IPS DF 4.7 (cell line): ENCODE measurements around the gene SYT7.

Source experiments
- DNase-seq: peaks from one replicate; pipeline ENCODE4 v3.0.0-alpha.2; 2013; ENCODE audit warnings: low spot score; ENCODE audit errors: extremely low read depth

SYT7 gene

GRCh38 chr11:61609000-61609979 lies 28.4 kb upstream of the SYT7 start:
- no peak for DNase-seq

DNA sequence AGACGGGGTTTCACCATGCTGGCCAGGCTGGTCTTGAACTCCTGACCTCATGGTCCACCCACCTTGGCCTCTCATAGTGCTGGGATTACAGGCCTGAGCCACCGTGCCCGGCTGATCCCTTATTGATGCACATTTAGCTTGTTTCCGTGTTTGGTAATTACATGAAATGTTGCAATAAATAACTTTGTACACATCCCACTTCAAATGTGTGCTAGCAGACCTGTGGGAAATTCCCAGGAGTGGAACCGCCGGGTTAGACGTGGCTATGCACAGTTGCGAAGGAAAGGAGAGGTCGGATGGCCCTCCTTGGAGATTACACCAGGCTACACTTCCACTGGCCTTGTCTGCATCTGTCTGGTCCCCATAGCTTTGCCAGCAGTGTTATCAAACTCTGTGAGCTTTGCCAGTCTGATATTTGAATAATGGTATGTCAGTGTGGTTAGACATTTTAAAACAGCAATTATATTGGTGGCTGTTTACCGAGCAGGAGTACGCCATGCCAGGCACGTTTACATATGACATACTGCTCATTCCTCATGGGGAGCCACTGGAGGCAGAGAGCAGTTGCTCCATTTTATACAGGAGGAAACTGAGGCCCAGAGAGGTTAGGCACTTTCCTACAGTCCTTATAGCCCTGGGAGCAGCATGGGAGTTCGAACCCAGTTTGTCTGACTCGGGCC lies 27.2 kb upstream of the SYT7 start:
- no peak for DNase-seq

DNA sequence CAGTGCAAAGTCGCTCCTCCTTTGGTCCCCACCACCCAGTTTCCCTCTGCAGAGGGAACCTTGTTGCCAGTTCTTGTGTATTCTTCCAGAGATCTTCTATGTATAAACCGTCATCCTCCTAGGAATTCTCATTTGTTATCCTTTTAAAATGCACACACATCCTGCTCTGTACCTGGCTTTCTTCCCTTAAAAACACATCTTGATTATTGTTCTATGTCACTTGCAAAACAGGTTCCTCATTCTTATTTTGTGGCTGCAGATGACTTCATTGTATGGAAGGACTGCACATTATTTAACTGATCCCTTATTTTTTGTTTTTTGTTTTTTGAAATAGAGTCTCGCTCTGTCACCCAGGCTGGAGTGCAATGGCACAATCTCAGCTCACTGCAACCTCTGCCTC lies 26.6 kb upstream of the SYT7 start:
- no peak for DNase-seq

- DNase-seq = no peak
These were observed 22.8 kb upstream of the SYT7 start for GRCh38 chr11:61603667-61604066.

GRCh38 chr11:61602775-61603569 lies 22.1 kb upstream of the SYT7 start:
- DNase-seq = no peak

DNA sequence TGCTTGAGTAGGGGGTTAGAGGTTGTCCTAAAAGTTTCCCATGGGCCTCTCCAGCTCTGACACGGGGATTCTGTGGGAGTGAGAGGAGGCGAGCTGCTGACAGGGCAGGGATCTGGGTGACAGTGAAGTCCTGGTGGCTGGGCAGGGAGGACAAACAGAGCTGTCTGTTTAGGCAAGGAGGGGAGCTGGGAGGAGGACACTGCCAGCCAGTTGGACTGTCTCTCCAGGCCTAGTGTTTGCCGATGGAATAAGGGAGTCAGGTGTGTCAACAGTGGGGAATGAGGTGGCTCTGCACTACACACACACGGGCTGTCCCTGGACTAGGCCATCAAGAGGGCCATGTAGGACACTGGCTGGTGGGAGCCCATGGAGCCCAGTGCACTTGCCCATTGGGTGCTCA lies 20.6 kb upstream of the SYT7 start:
- no peak for DNase-seq

DNA sequence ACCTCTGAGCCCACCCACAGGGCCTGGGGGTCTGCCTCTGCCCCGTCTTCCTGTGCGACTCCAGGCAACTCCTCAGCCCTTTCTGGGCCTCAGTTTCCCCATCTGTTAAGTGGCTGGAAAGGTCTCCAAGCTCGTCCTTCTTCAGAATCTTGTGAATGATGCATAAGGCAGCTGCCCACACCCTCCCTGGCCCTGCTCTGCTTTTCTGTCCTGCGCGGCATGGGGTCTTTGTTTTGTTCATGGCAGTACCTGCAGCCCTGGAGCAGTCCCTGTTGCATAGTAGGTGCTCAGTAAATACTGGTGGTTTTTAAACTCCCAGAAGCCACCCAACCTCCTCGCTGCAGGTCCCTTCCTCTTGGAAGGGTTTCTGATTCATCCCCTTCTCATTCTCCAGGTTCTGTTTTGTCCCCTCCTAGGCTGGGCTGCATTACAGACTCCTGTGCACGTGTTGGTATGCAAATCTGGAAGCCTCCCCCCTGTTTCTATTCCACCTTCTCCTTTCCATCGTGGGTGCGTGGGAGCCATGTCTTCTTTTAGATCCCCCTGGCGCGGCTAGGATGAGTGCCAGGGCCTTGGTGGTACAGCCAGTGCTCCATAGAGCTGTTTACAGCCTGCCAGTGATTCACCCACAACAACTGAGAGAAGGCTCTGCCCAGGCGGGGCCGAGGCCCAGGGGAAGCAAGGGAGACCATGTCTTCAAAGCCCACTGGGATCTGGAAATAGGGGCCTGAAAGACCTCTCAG lies 19.3 kb upstream of the SYT7 start:
- no peak for DNase-seq

- no peak for DNase-seq
These were observed 18.3 kb upstream of the SYT7 start for GRCh38 chr11:61598886-61599868.

DNA sequence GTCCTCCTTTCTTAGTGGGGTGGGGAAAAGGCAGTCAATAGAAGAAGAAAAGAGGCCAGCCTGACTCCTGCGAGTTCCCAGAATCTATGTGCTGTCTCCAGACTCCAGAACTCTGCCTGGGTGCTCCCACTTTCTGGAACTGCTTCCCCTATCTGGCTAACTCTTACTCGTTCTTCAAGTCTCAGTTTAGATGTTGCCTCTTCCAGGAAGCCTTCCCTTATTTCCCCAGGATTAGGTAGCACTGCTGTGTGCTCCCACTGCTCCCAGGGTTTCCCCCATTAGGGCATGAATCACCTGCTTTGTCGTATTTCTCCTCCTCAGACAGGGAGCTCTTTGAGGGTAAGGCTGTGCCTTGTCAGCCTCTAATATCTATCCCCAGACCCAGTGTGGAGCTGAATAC lies 17.5 kb upstream of the SYT7 start:
- no peak for DNase-seq

- no peak for DNase-seq
These were observed 16.1 kb upstream of the SYT7 start for GRCh38 chr11:61596990-61597389.

DNA sequence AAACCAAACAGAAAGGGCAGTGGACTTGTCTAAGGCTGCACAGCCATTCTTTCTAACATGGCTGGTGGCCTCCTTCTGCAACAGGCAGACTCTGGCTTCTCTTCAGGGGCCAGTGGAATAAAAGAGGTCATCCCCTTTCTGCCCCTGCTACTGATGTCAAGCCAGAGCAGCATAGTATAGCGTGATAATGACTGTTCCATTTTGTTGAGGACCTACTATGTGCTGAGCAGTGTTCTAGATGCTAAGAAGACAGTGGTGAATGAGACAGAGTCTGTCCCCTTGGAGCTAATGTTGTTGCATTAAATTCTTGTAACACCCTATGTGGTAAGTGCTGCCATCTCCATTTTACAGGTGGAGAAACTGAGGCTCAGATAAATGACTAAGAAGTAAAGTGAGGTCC lies 15.7 kb upstream of the SYT7 start:
- DNase-seq = no peak

- no peak for DNase-seq
These were observed 14.0 kb upstream of the SYT7 start for GRCh38 chr11:61594907-61595257.

DNA sequence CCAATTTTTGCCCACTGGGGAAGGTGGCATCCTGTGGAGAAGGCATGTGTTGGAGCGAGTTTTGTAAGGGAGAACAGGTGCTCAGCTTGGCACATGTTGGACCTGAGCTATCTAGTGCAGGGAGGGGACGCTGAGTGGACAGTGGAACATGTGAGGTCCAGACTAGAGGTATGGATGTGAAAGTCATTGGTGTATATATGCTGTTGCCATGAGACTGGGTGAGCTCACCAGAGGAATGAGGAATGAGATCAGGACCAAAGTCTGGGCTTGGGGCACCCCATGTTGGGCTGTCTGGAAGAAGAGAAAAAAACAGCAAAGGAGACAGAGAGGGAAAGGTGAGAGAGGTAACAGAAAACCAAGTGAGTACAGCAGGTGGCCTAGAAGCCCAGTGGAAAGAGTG lies 12.3 kb upstream of the SYT7 start:
- no peak for DNase-seq

DNA sequence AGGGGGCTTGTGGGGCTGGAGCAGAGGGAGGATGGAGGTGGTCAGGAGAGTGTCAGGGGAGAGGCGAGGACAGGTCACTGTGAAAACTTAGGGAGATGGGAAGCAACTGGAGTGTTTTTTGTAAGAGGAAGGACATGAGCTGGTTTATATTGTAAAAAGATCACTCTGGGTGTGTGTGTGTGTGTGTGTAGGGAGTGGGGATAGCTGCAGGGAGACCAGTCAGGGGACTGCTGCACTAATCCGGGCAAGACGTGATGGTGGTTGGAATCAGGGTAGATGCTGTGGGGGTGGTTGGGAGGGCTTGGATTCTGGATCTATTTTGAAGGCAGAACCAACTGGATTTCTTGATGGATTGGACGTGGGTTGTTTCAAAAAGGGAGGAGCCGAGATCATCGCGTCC lies 11.3 kb upstream of the SYT7 start:
- DNase-seq = no peak

DNA sequence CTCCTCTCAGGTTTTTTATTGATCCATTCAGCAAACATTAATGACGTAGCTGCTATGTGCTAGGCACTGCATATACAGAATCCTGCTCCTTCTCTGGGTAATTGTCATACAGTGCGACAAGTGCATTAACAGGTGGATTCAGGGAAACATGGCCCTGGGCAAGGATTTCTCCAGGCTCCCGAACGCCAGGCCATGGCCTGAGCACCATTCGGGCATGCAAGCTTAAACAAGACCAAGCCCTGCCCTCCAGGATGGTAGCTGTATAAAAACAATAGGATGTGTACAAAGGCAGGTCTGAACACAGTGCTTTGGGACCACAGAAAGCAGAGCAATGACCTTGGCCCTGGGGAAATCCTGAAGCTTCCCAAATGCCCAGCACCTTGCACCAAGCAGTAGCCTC lies 9.1 kb upstream of the SYT7 start:
- no peak for DNase-seq

DNA sequence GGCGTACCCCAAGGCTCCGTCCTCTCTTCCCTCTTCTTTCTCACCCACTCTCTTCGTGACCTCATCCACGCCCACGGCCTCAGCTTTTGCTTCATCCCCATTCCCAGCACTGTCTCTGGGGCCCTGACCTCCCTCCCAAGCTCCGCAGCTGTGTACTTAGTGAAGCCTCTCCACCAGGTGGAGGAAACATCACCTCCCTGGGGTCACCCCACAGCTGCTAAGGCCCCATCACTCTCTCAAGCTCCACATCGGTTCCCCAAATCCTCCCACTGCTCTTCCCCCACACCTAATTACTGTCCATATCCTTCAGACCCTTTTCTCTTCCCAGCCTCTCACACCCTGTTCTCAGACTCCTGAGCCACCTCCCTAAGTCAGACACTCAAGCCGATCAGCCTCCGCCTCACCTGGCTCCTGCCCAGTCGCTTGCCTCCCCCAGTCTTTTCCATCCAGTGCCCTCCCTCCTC lies 7.9 kb upstream of the SYT7 start:
- no peak for DNase-seq

GRCh38 chr11:61587951-61588727 lies 7.3 kb upstream of the SYT7 start:
- no peak for DNase-seq

DNA sequence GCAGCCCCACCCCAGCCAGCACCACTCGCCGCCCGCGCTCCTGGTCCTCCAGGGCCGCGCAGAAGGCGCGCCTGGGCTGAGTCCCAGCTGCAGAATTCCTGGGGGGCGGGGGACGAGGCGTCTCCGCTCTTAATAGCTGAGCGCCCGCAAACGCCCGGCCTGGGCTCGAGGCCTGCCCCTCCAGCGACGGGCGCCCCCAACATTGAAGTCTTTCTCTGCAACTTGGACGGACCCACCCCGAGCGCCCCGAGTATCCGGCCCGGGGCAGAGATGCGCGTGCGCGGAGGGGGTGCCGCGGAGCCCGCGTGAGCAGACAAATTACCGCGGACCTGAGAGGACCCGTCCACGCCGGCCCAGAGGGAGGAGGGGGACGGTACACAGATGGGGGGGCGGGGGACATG lies 6.7 kb upstream of the SYT7 start:
- DNase-seq = no peak

DNA sequence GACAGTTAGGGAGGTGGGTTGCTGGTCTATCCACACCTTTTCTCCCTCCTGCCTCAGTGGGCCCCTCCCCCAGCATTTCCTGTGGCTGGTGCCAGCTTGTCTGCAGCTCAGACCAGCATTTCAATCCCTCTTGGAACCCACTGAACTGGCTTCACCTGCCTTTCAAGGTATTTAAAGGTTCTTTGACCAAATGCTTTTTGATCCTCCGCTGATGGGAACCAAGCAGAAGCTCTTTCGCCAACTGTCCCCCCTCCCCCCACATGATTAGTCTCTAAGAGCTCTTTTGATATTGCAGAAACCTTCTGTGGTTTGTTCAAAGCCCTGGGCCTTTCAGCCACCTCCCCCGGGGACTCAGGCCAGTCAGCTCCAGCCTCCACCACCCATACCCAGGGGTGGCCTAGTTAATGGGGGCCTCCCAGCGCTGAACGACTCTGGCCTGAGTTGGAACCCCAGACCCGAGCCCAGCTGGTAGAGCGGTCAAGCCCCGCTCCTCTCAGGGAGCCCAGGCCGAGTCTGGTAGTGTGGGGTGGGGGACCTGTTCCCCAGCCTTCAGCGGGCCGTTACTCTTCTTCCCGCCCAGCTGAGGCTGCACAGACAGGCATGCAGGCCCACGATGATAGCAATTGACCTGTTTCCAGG lies 6.0 kb upstream of the SYT7 start:
- DNase-seq = no peak
